ENCODE data around the gene FRMD4A. TPM values are rescaled to one million over a fixed set of nuclear protein-coding genes. Genes with fewer than 3 reads are reported as not detected.

FRMD4A gene
- total RNA-seq, 4 donors from 2014 or later: 4.0 to 12.7 (median 5.6) TPM

GRCh38 chr10:13754277-13754676 is 576.4 kb downstream of the FRMD4A start:
- H3K4me3 ChIP-seq: no peak overlapping the region
- peaks cover 0 to 17% (median 5%) of the 10 kb centered on the region in 4 donors for H3K4me1 ChIP-seq
- DNase-seq: no peak
- H3K27ac ChIP-seq: no peak overlapping the region
- no peaks in the 10 kb centered on the region for H3K27me3 ChIP-seq
- 84 to 94% methylated on average over 2 of the region's 2 CpGs for WGBS, 2 donors (ENCODE audit: low coverage in 1 of 2)
- in situ Hi-C loops (cut with MboI; ENCODE audit: low pct_ligation_motif_present in 1 of 4, low pct_unique_long_range_greater_than_20kb in 1 of 4, low sequenced_read_pairs in 3 of 4): no loop called here
- no peaks in the 10 kb centered on the region for H3K36me3 ChIP-seq
- H3K9me3 ChIP-seq: no peaks in the 10 kb centered on the region
- intact Hi-C loops (cut with DNase I; ENCODE audit: low total_unique reads): no loop called here
- TF ChIP-seq POLR2AphosphoS5 (IDR thresholded peaks at IDR 0.05) (no peak), EP300 (IDR thresholded peaks at IDR 0.05; ENCODE audit: low read depth) (no peak), POLR2A (IDR thresholded peaks at IDR 0.05) (no peak)
- TF ChIP-seq, protein P1, sequence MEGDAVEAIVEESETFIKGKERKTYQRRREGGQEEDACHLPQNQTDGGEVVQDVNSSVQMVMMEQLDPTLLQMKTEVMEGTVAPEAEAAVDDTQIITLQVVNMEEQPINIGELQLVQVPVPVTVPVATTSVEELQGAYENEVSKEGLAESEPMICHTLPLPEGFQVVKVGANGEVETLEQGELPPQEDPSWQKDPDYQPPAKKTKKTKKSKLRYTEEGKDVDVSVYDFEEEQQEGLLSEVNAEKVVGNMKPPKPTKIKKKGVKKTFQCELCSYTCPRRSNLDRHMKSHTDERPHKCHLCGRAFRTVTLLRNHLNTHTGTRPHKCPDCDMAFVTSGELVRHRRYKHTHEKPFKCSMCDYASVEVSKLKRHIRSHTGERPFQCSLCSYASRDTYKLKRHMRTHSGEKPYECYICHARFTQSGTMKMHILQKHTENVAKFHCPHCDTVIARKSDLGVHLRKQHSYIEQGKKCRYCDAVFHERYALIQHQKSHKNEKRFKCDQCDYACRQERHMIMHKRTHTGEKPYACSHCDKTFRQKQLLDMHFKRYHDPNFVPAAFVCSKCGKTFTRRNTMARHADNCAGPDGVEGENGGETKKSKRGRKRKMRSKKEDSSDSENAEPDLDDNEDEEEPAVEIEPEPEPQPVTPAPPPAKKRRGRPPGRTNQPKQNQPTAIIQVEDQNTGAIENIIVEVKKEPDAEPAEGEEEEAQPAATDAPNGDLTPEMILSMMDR (IDR thresholded peaks at IDR 0.05): no peak

- 65 to 82% methylated on average over 3 to 4 of the region's 4 CpGs for WGBS, 2 donors (ENCODE audit: low coverage in 1 of 2)
- Histone ChIP-seq H3K4me3 (no peak overlapping the region), H3K36me3 (no peaks in the 10 kb centered on the region), H3K27ac (no peak overlapping the region), H3K9me3 (no peaks in the 10 kb centered on the region), H3K27me3 (no peaks in the 10 kb centered on the region), H3K4me1 (no peaks in the 10 kb centered on the region)
- intact Hi-C loops (cut with DNase I; ENCODE audit: low total_unique reads): no loop called here
- in situ Hi-C loops (cut with MboI; ENCODE audit: low pct_ligation_motif_present in 1 of 4, low pct_unique_long_range_greater_than_20kb in 1 of 4, low sequenced_read_pairs in 3 of 4): no loop called here
- DNase-seq: no peak
- TF ChIP-seq POLR2A (IDR thresholded peaks at IDR 0.05) (no peak), EP300 (IDR thresholded peaks at IDR 0.05; ENCODE audit: low read depth) (no peak), POLR2AphosphoS5 (IDR thresholded peaks at IDR 0.05) (no peak)
- TF ChIP-seq, protein P1 (IDR thresholded peaks at IDR 0.05): no peak
These were observed 579.4 kb downstream of the FRMD4A start for GRCh38 chr10:13751191-13751764.

GRCh38 chr10:13750299-13751190 is 580.2 kb downstream of the FRMD4A start:
- TF ChIP-seq POLR2AphosphoS5 (IDR thresholded peaks at IDR 0.05) (no peak), POLR2A (IDR thresholded peaks at IDR 0.05) (no peak), EP300 (IDR thresholded peaks at IDR 0.05; ENCODE audit: low read depth) (no peak)
- TF ChIP-seq, protein P1 (IDR thresholded peaks at IDR 0.05): no peak
- 70 to 78% methylated on average over 2 to 11 of the region's 11 CpGs for WGBS, 2 donors (ENCODE audit: low coverage in 1 of 2)
- Histone ChIP-seq H3K4me3 (no peak overlapping the region), H3K36me3 (no peaks in the 10 kb centered on the region), H3K27ac (no peak overlapping the region), H3K27me3 (no peaks in the 10 kb centered on the region), H3K4me1 (no peaks in the 10 kb centered on the region), H3K9me3 (no peaks in the 10 kb centered on the region)
- intact Hi-C loops (cut with DNase I; ENCODE audit: low total_unique reads) (no loop called here), in situ Hi-C loops (cut with MboI; ENCODE audit: low pct_ligation_motif_present in 1 of 4, low pct_unique_long_range_greater_than_20kb in 1 of 4, low sequenced_read_pairs in 3 of 4) (no loop called here)
- DNase-seq: no peak

DNA sequence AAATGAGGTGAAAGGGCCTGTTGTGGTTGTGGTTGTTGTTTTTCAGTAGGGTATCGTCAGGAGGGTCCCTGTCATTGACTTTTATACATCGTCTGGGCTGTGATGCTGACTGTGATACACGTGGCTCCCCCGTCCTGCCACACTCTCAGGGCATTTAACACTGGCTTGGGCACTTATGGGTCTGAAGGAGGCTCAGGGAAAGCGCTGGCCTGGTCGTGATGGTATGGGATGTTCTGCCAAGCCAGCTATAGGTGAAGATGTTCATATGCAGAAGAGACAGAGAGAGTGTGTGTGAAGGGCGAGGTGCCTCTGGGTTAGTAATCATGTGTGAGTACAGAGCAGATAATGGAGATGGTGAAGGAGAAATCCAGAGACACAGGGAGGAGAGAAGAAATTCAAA is 585.5 kb downstream of the FRMD4A start:
- Histone ChIP-seq H3K27ac (no peak overlapping the region), H3K4me1 (no peaks in the 10 kb centered on the region), H3K9me3 (no peaks in the 10 kb centered on the region), H3K4me3 (no peak overlapping the region), H3K27me3 (no peaks in the 10 kb centered on the region), H3K36me3 (no peaks in the 10 kb centered on the region)
- in situ Hi-C loops (cut with MboI; ENCODE audit: low pct_ligation_motif_present in 1 of 4, low pct_unique_long_range_greater_than_20kb in 1 of 4, low sequenced_read_pairs in 3 of 4): no loop called here
- 78 to 82% methylated on average over 7 of the region's 7 CpGs for WGBS, 2 donors (ENCODE audit: low coverage in 1 of 2)
- intact Hi-C loops (cut with DNase I; ENCODE audit: low total_unique reads): no loop called here
- TF ChIP-seq EP300 (IDR thresholded peaks at IDR 0.05; ENCODE audit: low read depth): no peak
- TF ChIP-seq, protein P1 (IDR thresholded peaks at IDR 0.05): no peak
- TF ChIP-seq POLR2A (IDR thresholded peaks at IDR 0.05): no peak
- TF ChIP-seq POLR2AphosphoS5 (IDR thresholded peaks at IDR 0.05): no peak
- no peak for DNase-seq
